Measurements from ENCODE around the gene FAF2.
A peak's percentile ranks its signal among the peaks of the same experiment; 100 is the strongest.

Gene FAF2

DNA sequence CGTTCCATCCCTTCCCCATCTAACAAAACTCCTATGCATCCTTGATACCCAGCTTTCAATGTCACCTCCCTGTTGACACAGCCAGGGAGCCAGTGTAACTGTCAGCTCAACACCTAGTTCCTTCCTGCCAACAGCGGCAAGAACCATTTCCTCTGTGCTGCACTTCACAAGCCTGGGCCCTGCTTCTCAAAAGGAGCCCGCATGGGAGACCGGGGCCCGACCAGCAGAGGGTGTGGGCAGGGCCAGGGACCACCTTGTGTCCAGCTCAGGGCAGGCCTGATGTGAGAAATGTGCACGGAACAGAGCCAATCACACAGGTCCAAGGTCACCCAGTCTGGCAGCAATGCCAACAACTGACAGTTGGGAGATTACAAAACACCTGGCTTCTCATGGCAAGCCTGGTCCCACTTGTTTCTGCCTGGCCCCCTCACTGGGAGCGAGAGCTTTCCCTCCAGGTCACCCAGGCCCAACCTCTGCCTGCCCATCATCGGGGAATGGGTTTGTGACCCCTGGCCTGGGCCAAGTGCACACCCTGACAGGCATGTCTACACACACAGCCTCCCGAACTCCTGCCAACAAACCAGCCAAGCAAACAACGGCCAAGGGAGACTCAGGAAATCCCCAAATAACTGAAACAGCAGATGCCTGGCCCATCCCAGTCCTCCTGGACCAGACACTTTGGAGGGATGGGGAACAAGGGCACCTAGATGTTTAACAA, 85.9 kb downstream of the FAF2 start:
- no peak for DNase-seq

GRCh38 chr5:176534640-176535039, 86.5 kb downstream of the FAF2 start:
- DNase-seq, result no peak

GRCh38 chr5:176535101-176535663, 87.0 kb downstream of the FAF2 start:
- no peak for DNase-seq

DNA sequence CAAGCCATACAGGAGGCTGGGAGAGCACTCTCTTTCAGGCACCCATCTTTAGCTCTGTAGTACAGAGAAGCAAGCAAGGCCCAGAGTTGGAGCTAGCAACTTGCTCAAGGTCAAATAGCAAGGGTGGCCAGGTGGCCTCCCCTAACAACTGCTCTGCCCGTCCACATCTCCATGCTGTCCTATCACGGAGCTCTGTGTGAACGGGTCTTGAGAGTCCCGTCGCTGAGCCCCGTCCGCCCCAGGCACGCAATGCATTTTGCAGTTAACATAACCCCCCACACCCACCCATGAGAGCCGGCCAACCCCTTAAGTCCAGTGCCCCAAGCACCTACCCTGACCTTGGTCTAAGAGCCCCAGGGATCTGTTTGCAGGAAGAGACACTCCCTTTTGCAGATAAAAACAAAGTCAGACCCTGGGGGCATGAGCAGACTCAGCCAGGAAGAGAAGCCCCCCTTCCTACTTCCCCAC, 87.5 kb downstream of the FAF2 start:
- no peak for DNase-seq

- DNase-seq, result peak; percentile 26 to 32
Measured at GRCh38 chr5:176536132-176536901, 88.1 kb downstream of the FAF2 start.

GRCh38 chr5:176536902-176537553, 88.8 kb downstream of the FAF2 start, which contains the start of gene RNF44:
RNF44 (minus strand) TSS chr5:176537402; CDS start chr5:176532472, 4,930 bp downstream.
- peak; percentile 84 to 87 for DNase-seq

DNA sequence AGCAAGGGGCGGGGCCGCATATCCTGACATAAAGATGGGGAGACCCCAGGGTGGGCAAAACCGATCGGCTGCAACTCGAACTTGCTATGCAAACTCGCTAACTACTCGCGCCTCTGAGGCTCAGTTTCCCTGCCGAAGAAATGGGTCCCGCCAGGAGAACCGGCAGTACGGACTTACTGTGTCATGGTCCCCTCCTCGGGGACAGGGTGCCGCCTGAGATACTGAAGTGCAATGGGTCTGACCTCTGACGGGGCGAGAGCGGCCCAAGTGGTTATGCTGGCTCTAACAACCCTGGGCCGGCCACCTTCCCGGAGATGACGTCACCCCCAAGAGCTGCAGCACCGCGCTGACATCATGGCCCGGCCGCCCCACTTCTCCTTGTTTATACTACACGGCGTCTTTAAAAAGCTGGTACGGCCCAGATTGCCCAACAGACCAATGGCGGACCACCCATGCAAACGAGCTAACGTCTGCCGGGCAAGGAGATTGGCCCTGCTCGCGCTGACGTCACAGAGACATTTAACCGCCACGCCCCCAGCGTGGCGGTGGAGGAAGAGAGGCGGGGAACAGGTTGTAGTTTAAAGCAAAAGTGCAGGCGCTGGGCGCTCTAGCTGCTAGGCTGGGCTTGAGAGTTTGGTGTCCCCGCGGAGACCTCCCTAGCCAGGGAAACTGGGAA, 89.5 kb downstream of the FAF2 start:
- peak; percentile 92 to 94 for DNase-seq

DNA sequence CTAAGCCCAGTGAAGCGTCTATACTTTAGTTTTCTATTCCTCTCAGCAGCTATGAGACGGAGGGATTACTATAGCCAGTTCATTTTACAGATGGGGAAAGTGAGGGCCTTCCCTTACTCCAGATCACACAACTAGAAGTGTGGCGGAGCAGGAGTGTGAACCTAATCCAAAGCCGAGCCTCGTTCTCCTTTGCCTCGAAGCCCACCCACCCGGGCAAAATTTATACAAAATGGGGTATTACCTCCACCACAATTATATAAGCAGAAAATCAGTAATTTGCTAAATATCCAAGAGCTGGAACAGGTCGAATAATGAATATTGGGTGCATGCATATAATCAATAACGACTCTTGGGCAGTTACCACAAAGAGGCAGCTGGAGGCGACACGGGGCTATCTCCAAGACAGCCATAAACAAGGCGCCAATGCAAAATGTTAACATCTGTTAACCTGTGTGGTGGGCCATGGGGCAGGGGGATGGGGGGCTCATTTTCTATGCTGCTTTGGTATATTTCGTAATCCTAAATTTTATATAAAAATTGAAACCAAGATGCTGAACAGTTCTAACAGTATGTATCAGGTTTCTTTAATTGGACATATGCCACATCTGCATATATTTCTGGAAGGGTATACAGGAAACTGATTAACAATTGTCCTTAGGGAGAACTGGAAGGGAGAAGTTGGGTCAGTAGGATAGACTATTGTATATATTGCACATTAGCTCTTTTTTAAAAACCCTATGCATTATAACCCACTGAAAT, 90.2 kb downstream of the FAF2 start:
- no peak for DNase-seq

DNA sequence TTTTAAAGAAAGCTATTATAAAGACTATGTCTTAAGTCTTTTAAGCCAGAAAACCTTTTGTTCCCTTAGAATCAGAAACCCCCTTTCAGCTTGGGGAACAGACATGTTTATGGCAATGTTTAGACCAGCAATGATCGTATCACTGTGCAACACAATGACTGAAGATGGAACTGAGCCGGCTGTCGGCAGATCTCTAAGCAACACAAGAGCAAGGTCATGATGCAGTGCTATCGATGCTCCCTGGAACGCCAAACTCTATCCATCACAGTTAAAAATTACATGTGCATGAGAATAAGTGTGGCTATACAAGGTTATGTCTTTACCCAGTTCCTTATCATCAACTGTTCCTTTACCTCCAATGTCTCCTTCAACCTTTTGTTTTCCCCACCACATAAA, 90.8 kb downstream of the FAF2 start:
- DNase-seq, result no peak

- DNase-seq, result peak in 1 of 2 experiments; percentile 32
Measured at GRCh38 chr5:176540476-176540899, 92.3 kb downstream of the FAF2 start.

DNA sequence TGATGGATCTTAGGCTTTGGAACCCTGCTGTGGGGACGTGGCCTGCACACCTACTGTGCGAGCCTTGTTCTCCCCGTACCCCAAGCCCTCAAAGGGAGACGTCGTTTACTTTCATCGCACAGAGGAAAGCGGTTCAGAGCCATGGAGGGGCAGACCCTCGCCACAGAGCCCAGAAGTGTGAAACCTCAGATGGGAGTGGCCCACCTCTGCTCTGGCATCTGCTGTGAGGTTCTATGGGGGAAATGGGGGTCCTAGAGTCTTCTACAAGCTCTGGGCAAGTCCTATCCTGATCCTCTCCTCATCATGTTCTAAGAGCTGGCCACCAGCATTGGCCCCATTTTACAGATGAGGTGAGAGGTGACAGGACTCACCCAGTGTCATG, 92.8 kb downstream of the FAF2 start:
- DNase-seq, result no peak

DNA sequence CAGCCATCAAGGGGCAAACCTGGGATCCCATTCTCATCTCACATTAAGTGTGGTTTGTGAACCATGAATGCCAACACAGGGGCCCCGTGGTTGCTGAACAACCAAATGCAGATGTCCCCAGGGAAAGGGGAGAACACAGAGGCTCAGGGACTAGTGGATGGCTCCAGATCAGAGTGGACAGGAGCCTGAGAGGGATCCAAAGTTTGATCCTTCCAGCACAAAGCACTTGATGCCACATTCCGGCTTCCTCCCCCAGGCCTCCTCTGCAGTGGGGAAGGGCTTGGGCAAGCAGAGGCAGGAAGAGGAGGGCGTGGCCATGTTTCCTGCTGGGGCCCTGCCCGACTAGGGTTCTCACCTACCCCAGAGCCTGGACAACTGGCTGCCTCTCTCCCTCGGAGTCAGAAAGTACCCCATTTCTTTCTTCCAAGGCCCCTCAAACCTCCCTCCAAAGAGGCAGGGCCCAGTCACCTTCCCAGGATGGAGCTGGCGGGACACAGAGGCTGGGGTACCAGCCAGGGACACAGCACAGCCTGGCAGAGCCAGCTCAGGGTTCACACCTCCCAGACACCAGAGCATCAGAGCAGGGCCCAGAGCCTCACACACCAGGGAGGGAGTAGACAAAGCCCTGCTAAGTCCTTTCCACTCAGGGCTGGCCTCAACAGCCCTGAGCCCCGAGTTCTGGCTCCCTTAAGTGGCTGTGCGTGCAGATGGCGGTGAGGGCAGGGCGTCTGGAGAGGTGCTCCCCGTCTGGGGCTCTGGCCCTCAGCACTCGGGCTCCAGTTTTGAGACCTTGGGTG, 93.4 kb downstream of the FAF2 start:
- DNase-seq, result no peak

- no peak for DNase-seq
Measured at GRCh38 chr5:176542135-176542595, 94.0 kb downstream of the FAF2 start.

DNA sequence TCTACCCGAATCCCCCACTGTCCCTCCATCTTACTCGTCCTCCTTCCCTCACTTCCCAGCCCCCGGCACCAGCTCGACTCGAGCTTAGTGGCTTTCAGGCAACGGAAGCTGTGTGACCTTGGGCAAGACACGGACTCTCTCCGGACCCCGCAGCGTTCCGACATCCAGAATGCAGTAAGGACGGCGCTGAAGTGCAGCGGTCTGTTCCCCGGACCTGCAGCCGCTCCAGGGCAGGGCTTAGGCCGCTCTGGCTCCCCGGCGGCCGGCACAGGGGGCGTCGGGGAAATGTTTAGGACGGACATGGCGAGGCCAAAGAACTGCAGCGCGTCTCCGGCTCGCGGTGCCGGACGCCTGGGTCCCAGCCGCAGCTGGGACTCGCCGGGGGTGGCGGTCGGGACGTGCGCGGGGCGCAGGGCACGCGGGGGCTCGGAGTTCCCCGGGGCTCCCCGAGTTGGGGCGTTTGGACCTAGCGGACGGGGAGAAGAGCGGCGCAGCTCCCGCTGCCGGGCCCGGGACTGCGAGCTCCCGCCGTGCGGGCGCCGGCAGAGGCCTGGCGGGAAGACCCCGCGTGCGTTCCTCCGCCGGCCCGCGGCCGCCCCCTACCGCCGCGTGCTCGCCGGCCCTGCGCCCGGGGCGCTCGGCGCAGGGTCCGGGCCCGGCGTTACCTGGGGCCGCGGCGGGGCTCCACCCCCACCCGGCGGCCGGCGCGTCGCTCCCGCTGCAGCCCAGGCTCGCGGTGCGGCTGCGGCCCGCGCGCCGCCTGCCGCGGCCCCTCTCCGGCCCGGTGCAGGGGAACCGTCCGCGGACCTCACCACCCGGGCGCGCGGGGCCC, 94.6 kb downstream of the FAF2 start:
- DNase-seq, result peak in 1 of 2 experiments; percentile 46

DNA sequence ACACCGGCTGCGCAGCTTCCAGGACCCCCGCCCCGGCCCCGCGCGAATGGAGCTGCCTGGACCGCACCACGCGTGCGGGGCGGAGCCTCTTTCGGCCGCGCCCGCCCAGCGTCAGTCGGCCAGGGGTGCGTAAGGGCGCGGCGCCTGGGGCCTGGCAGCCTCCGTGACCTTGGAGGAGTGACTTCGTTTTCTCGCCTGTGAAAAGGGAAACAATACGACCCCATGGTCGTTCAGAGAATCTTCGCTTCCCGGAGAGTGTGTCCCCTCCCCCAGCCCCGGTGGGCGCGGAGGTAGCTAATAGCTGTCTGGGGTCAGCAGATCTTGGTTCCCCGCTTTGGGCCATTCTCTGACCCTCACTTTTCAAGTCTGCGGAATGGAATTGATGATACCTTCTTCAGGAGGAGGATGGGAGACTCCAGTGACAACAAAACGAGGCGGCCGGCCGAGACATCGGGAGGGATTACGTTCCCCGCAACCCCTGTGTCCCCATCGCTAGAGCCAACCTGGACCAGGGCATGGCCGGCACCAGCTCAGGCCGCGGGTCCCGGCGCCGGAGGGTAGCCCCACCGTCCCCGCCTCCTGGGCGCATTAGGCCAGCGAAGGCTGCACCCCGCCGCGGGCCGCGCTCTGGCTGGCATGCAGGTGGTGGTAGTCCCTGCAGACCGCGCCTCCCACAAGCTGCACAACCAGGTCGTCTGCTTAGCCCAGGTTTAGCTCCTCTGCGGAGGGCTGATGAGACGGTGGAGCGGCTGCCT, 95.4 kb downstream of the FAF2 start:
- DNase-seq, result peak; percentile 19 to 63

DNA sequence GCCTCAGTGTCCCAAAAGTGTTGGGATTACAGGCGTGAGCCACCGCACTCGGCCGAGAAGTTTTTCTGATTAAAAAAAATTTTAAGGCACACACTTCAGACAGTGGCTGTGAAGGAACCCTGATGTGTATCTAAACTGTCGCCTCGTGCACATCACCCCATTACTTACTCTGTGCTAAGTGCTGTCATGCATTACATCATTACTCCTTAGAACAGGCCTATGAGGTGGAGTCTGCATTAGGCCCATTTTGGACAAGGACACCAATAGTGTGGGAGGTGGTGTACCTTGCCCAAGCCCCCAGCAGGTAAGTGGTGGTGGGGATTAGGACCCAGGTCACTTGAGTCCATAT, 97.2 kb downstream of the FAF2 start:
- DNase-seq, result no peak

GRCh38 chr5:176545737-176546509, 97.7 kb downstream of the FAF2 start:
- no peak for DNase-seq

- no peak for DNase-seq
Measured at GRCh38 chr5:176547802-176548201, 99.6 kb downstream of the FAF2 start.
